Measurements from ENCODE around the gene MFNG.

Gene MFNG

GRCh38 chr22:37482244-37482643, 3.9 kb downstream of the MFNG start:
- Histone ChIP-seq H3K4me1 (ENCODE audit: control insufficient read depth in 1 of 2, insufficient read depth in 1 of 2, low read depth in 1 of 2, low read length in 1 of 2) (peaks cover 32 to 41% of the 10 kb centered on the region in 2 experiments), H3K27me3 (no peaks in the 10 kb centered on the region), H3K9me3 (no peaks in the 10 kb centered on the region), H3K36me3 (peaks cover 34% of the 10 kb centered on the region), H3K4me3 (ENCODE audit: low read depth in 1 of 2, low read length in 1 of 2) (no peak overlapping the region), H3K27ac (no peak overlapping the region)
- TF ChIP-seq, protein P1, sequence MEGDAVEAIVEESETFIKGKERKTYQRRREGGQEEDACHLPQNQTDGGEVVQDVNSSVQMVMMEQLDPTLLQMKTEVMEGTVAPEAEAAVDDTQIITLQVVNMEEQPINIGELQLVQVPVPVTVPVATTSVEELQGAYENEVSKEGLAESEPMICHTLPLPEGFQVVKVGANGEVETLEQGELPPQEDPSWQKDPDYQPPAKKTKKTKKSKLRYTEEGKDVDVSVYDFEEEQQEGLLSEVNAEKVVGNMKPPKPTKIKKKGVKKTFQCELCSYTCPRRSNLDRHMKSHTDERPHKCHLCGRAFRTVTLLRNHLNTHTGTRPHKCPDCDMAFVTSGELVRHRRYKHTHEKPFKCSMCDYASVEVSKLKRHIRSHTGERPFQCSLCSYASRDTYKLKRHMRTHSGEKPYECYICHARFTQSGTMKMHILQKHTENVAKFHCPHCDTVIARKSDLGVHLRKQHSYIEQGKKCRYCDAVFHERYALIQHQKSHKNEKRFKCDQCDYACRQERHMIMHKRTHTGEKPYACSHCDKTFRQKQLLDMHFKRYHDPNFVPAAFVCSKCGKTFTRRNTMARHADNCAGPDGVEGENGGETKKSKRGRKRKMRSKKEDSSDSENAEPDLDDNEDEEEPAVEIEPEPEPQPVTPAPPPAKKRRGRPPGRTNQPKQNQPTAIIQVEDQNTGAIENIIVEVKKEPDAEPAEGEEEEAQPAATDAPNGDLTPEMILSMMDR (IDR thresholded peaks at IDR 0.05): no peak

DNA sequence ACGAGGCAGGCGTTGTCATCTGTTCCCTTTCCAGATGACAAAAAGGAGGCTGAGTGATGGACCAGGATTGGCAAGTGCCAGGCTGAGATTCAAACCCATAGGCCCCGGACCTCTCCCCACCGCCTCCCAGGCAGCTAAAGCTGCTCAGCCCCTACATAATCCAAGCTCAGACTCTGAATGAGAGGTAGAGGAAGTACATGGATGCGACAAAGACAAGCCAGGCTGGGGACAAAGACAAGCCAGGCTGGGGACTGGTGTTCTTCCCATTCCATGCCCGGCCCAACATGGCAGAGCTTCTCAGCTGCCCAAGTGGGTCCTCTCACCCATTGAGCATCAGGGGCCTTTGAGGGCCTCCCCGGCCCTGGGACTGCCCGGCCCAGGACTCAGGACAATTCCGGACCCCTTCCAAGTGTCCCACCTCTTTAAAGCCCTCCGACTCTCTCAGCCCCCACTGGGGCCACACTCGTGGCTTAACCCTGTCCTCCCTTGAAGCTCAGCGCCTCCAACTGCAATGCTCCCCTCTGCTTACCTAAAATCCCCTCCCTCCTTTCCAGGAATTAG, 4.8 kb downstream of the MFNG start:
- peaks cover 42% of the 10 kb centered on the region for H3K36me3 ChIP-seq
- peaks cover 26 to 33% of the 10 kb centered on the region in 2 experiments for H3K4me1 ChIP-seq (ENCODE audit: control insufficient read depth in 1 of 2, insufficient read depth in 1 of 2, low read depth in 1 of 2, low read length in 1 of 2)
- no peaks in the 10 kb centered on the region for H3K9me3 ChIP-seq
- H3K27ac ChIP-seq: no peak overlapping the region
- H3K27me3 ChIP-seq: no peaks in the 10 kb centered on the region
- no peak overlapping the region for H3K4me3 ChIP-seq (ENCODE audit: low read depth in 1 of 2, low read length in 1 of 2)
- TF ChIP-seq, protein P1 (IDR thresholded peaks at IDR 0.05): no peak

DNA sequence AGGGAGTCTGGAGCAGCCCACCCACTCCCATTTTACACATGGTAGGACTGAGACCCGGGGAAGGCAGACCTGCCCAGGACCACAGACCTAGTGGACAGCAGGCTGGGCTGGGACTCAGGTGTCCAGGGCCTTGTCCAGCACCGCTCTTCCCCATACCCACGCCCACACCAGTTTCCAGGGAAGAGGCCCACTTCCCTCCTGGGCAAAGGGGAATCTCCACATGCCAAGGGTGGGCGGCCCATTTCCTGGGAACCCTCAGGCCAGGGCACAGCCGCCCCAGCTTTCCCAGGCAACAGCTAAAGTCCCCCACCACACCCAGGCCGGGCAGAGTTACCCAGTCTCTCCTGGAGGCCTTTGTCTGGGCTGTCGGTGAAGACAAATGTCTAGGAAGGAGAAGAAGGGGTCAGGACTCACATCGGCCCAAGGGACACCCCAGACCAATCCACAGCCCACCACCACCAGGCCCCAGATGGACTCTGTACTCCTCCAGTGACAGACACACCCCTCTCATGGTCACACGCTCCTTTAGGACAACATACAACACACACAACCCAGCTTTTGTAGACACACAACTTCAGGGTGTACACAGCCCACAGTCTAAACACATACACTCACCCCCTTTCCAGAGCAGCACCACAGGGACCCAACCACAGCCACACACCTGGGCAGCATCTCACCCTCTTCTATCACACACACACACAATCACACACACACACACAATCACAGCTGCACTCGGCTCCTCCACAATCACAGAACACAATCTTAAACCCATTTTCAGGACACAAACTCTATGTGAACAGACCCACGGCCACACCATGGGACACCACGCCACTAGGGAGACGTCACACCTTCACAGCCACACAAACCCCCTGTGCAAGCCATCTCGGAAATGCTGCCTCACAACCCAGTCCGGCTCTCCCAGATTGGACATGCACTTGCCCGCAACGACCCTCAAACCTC, 5.5 kb downstream of the MFNG start:
- peaks cover 24 to 25% of the 10 kb centered on the region in 2 experiments for H3K4me1 ChIP-seq (ENCODE audit: control insufficient read depth in 1 of 2, insufficient read depth in 1 of 2, low read depth in 1 of 2, low read length in 1 of 2)
- H3K9me3 ChIP-seq: no peaks in the 10 kb centered on the region
- no peak overlapping the region for H3K4me3 ChIP-seq (ENCODE audit: low read depth in 1 of 2, low read length in 1 of 2)
- H3K36me3 ChIP-seq: peaks cover 49% of the 10 kb centered on the region
- no peak overlapping the region for H3K27ac ChIP-seq
- TF ChIP-seq, protein P1 (IDR thresholded peaks at IDR 0.05): no peak
- H3K27me3 ChIP-seq: no peaks in the 10 kb centered on the region

- Histone ChIP-seq H3K27me3 (no peaks in the 10 kb centered on the region), H3K4me3 (ENCODE audit: low read depth in 1 of 2, low read length in 1 of 2) (no peak overlapping the region), H3K9me3 (no peaks in the 10 kb centered on the region), H3K36me3 (peaks cover 64% of the 10 kb centered on the region), H3K27ac (no peak overlapping the region), H3K4me1 (ENCODE audit: control insufficient read depth in 1 of 2, insufficient read depth in 1 of 2, low read depth in 1 of 2, low read length in 1 of 2) (peaks cover 11 to 13% of the 10 kb centered on the region in 2 experiments)
- TF ChIP-seq, protein P1 (IDR thresholded peaks at IDR 0.05): no peak
These were observed 7.0 kb downstream of the MFNG start for GRCh38 chr22:37479196-37479595.

GRCh38 chr22:37476389-37477329, 9.5 kb downstream of the MFNG start:
- Histone ChIP-seq H3K4me1 (ENCODE audit: control insufficient read depth in 1 of 2, insufficient read depth in 1 of 2, low read depth in 1 of 2, low read length in 1 of 2) (no peaks in the 10 kb centered on the region), H3K9me3 (no peaks in the 10 kb centered on the region), H3K4me3 (ENCODE audit: low read depth in 1 of 2, low read length in 1 of 2) (no peak overlapping the region), H3K27ac (no peak overlapping the region), H3K27me3 (no peaks in the 10 kb centered on the region), H3K36me3 (peaks cover 87% of the 10 kb centered on the region)
- TF ChIP-seq, protein P1 (IDR thresholded peaks at IDR 0.05): no peak
